Muscle layer of colon (tissue), 2 donors: Measurements from ENCODE around the gene FAM83C.

Source experiments
- H3K27ac ChIP-seq: one replicate; pipeline ENCODE4 v1.7.0; 2013; ENCODE audit warnings: low read depth, mild to moderate bottlenecking, low read length, moderate library complexity
- H3K27me3 ChIP-seq, 2 donors: one replicate each; pipeline ENCODE4 v1.7.0; 2013; ENCODE audit warnings: low read length in 2 of 2, mild to moderate bottlenecking in 2 of 2; ENCODE audit not compliant: insufficient read depth in 2 of 2, control insufficient read depth in 1 of 2
- H3K36me3 ChIP-seq: one replicate; pipeline ENCODE4 v1.7.0; 2013; ENCODE audit warnings: mild to moderate bottlenecking, low read length; ENCODE audit not compliant: insufficient read depth
- H3K4me1 ChIP-seq: one replicate; pipeline ENCODE4 v1.7.0; 2013; ENCODE audit warnings: mild to moderate bottlenecking, low read length; ENCODE audit not compliant: insufficient read depth
- H3K4me3 ChIP-seq, 2 donors: one replicate each; pipeline ENCODE4 v1.7.0; 2013; ENCODE audit warnings: low read length in 2 of 2, low read depth in 1 of 2, mild to moderate bottlenecking in 1 of 2, moderate library complexity in 1 of 2
- H3K9ac ChIP-seq: one replicate; pipeline ENCODE4 v1.7.0; 2013; ENCODE audit warnings: low read length
- H3K9me3 ChIP-seq: one replicate; pipeline ENCODE4 v1.7.0; 2013; ENCODE audit warnings: mild to moderate bottlenecking, low read length
- donor health status: abdominal sarcoma.
- donor health status: Adenocarcinoma of cecum.

The FAM83C gene

DNA sequence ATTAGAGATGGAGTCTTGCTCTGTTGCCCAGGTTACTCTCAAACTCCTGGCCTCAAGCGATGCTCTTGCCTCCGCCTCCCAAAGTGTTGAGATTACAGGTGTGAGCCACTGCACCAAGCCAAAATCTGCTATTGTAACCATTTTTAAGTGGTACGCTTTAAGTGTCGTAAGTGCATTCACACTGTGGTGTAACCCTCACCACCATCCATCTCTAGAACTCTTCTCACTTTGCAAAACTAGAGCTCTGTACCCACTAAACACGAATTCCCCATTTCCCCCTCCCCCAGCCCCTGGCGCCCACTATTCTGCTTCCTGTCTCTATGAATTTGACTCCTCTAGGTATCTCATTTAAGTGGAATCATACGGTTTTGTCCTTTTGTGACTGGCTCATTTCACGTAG, 2.8 kb upstream of the FAM83C start:
- no peak overlapping the region for H3K9ac ChIP-seq
- H3K9me3 ChIP-seq: no peaks in the 10 kb centered on the region
- H3K27me3 ChIP-seq: peaks cover 0 to 12% of the 10 kb centered on the region in 2 donors
- no peak overlapping the region for H3K4me3 ChIP-seq
- H3K36me3 ChIP-seq: no peaks in the 10 kb centered on the region
- H3K4me1 ChIP-seq: no peaks in the 10 kb centered on the region
- no peak overlapping the region for H3K27ac ChIP-seq

DNA sequence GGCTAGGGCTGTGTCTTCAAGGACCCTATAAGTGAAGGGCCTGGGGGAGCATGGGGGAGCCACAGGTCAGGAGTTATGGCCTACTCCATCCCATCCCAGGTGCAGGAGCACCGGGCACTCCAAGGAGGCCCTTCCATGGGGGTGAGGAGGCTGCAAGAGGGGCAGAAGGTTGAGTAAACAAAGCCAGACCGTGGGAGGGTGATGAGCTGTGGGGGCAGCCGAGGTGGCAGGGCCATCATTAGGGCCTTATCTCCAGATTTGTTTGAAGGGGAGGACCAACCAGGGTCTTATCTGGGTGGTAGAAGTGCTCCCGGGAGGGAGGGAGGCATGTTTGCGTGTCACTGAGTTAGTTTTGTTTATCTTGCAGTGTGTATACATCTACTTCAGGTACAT, 2.1 kb upstream of the FAM83C start:
- Histone ChIP-seq H3K27ac (no peak overlapping the region), H3K27me3 (peaks cover 0 to 12% of the 10 kb centered on the region in 2 donors), H3K9ac (no peak overlapping the region)

DNA sequence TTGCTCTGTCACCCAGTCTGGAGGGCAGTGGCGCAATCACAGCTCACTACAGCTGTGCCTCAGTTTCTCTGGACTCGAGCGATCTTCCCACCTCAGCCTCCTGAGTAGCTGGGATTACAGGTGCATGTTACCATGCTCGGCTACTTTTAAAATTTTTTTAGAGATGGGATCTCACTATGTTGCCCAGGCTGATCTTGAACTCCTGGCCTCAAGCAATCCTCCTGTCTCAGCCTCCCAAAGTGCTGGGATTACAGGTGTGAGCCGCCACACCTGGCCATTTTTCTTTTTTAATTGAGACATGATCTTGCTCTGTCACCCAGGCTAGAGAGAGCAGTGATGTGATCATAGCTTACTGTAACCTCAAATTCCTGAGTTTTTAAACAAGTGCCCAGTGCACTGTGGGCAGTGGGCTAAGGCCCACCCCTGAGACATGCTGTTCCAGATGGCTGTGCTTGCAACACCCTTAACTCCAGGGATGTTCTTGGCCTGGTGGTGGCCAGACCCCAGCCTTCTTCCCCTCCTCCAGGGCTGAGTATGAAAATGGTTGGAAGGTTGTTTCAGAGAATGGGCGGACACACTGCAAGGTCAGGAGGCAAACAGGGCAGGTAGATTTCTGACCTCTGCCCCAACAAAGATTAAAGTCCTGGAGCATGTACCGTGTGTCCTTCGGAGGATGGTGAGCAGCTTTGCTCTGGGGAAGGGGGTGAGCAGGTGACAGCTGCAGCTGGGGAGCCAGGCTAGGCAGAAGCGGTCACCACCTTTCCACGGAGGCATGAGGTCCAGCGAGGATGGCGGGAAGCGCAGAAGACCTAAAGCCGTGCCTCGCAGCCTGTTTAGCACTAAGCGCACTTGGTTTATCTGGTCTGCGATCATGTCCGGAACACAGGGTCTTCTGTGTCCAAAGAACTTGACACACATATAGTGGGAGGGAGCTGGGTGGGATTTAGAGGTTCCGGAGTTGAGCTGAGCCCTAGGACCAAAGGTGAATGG, 1.4 kb upstream of the FAM83C start:
- Histone ChIP-seq H3K4me3 (no peak overlapping the region), H3K36me3 (no peaks in the 10 kb centered on the region), H3K4me1 (no peaks in the 10 kb centered on the region), H3K9me3 (no peaks in the 10 kb centered on the region), H3K27ac (no peak overlapping the region), H3K27me3 (peaks cover 0 to 12% of the 10 kb centered on the region in 2 donors), H3K9ac (no peak overlapping the region)

More for the DNA sequence above, 2.1 kb upstream of the FAM83C start:
- H3K4me1 ChIP-seq: no peaks in the 10 kb centered on the region
- no peaks in the 10 kb centered on the region for H3K36me3 ChIP-seq
- no peak overlapping the region for H3K4me3 ChIP-seq
- H3K9me3 ChIP-seq: no peaks in the 10 kb centered on the region

DNA sequence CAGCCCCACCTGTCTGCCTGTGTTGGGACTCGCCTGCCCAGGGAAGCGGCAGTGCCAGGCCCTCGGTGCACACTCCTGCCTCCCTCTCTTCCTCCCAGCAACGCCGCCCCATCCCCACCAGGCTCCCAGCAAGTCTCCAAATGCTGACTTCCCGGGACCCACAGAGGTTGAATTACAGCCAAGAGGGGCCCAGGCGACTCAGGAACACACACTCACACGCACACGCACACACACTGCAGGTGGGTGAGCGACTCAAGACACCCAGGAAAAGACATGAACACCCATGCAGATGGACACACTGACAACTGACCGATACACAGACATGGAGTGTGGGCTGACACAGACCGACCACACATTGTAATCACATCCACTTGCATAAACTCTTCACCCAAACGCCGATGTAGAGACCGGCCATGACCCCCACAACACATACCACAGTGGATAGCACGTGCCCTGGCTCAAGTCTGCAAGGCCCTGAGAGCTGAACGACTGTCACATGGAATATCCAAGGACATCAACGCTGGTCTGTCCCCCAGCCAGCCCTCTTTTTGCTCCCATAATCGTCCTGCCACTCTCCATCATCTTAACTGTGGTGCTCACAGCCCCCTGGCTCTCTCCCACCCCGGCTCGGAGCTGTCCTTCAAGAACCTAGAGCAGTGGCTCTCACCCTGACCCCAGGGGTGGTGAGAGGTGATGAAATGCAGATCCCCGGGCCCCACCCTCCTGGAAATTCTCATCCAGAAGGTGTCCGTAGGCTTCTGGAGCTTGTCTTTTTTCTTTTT, 470 bp upstream of the FAM83C start:
- no peaks in the 10 kb centered on the region for H3K36me3 ChIP-seq
- H3K4me3 ChIP-seq: no peak overlapping the region
- H3K27ac ChIP-seq: no peak overlapping the region
- no peaks in the 10 kb centered on the region for H3K4me1 ChIP-seq
- H3K9ac ChIP-seq: no peak overlapping the region
- no peaks in the 10 kb centered on the region for H3K9me3 ChIP-seq
- H3K27me3 ChIP-seq: peaks cover 0 to 12% of the 10 kb centered on the region in 2 donors

DNA sequence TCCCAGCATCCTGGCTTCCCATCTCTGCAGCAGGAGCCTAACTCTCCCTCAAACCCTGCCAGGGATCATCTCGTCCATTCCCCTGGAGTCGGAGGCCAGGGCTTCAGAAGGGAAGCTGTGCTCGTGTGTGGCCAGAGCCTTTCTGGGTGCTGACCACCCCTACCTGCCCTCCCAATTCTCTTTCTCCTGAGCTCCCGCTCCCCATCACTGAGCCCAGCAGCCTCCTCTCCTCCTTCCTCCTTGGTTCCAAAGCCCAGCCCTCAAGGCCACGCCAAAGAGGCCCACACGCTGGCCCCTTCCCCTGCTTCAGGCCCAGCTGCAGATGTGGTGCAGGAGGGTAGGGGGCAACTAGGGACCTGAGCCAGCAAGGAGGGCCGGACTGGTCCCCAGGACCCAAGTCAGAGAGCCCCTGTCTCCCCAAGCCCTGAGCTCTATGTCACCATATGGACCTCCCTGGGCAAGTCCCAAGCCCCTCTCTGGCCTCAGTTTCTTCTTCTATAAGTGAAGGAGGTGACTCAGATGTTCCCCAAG, 1.3 kb downstream of the FAM83C start:
- no peaks in the 10 kb centered on the region for H3K36me3 ChIP-seq

DNA sequence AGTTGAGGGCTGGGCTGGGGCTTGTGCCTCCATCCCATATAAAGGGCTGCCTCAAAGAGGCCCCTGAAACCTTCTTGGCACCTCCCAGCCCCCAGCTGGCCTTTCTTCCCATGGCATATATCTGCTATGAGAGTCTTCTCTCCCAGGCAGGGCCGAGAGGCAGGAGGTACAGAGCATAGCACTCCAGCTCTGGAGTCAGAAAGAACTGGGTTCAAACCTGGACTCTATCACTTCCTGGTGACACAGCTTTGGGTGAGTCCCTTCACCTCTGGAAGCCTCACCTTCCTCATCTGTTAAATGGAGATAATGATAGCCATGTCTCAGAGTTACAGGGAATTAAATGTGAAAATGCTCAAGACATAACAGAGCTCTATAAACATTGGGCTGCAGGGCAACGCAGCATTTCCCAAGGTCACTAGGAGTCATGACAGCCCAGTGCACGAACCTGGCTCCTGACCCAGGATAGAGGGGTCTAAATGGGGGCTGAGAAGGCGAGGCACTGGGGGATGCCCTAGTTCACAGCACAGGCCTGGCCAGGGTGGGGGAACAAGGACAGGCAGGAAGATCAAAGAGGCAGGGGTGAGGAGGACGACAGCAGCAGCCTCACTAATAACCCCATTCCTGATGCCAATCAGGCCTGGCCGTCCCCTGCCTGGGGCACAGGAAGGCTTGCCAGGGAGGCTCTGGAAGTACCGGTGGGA, 1.9 kb downstream of the FAM83C start:
- Histone ChIP-seq H3K9me3 (no peaks in the 10 kb centered on the region), H3K4me3 (no peak overlapping the region), H3K9ac (no peak overlapping the region), H3K36me3 (no peaks in the 10 kb centered on the region), H3K27ac (no peak overlapping the region), H3K4me1 (no peaks in the 10 kb centered on the region), H3K27me3 (peaks cover 0 to 7% of the 10 kb centered on the region in 2 donors)

More for the DNA sequence above, 1.3 kb downstream of the FAM83C start:
- Histone ChIP-seq H3K9me3 (no peaks in the 10 kb centered on the region), H3K4me3 (no peak overlapping the region), H3K27me3 (peaks cover 0 to 8% of the 10 kb centered on the region in 2 donors), H3K9ac (no peak overlapping the region), H3K27ac (no peak overlapping the region), H3K4me1 (no peaks in the 10 kb centered on the region)

DNA sequence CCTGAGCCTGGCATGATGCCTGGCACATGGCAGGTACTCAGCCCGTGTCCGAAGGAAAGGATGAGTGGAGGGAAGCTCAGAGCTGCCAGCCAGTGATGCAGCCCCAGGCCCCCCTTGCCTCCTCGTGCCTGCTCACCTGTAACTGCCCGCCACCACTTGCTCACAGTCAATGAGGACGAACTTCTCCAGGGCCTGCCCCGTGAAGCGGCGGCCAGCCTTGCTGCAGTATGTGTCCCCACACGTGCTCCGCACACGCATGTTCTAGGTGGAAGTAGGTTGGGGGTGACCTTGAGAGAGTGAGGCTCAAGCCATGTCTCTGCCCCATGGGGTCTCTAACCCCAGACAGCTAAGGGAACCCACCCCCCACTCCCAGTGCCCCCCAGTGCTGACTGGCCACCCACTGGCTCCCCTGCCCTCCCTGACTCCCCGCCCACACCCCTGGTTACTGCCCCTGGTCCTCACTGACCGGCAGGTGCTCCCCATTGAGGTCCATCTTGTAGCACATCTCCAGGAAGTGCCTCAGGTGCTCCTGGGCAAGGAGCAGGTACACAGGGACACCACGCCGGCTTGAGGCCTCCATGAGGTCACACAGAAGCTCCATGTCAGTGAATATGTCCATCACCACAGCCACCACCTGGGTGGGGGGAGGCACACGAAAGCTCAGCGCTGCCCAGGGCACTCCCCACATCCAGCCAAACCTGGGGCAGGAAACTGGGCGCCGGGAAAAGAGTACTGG, 3.7 kb downstream of the FAM83C start:
- no peaks in the 10 kb centered on the region for H3K36me3 ChIP-seq
- H3K4me1 ChIP-seq: peaks cover 4% of the 10 kb centered on the region
- H3K9me3 ChIP-seq: no peaks in the 10 kb centered on the region

DNA sequence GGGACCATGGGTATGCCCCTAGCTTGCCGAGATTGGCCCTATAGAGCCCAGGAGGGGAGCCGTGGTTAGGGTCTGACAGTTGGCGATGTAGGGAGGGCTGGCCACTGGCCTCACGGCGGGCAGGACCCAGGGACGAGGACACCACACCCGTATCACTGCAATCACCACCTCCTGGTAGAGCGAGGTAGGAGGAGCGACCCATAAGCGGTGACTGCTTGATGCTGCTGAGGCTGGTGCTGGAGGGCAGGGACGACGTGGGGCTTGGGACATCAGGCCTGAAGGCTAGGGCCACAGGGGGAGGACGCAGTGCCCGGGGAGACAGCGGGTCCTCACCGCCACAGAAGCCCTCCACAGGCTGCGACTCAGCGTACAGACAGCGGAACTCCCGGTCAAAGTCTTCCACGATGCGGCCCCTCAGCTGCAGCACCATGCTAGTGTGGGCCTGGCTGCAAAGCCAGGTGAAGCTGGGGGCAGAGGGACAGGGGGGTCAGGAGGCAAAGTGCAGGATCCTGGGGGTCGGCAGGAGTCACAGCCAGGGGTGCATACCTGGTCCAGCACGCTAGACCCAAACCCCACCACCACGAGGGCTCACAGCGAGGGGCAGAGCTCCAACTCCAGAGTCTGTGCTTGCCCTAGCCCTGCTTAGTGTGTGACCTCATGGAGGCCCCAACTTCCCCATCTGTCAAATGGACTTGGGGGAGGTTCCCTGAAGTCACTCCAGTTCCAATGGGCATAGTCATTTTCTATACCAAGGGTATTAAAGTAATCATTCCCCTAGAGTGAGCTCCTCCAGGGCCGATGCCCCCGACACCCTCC, 4.5 kb downstream of the FAM83C start:
- no peak overlapping the region for H3K27ac ChIP-seq
- H3K9ac ChIP-seq: no peak overlapping the region
- peaks cover 7% of the 10 kb centered on the region for H3K4me1 ChIP-seq
- H3K4me3 ChIP-seq: no peak overlapping the region
- H3K27me3 ChIP-seq: no peaks in the 10 kb centered on the region
- no peaks in the 10 kb centered on the region for H3K9me3 ChIP-seq
- no peaks in the 10 kb centered on the region for H3K36me3 ChIP-seq

More for the DNA sequence above, 3.7 kb downstream of the FAM83C start:
- Histone ChIP-seq H3K27me3 (peaks cover 0 to 1% of the 10 kb centered on the region in 2 donors), H3K4me3 (no peak overlapping the region), H3K9ac (no peak overlapping the region), H3K27ac (no peak overlapping the region)

DNA sequence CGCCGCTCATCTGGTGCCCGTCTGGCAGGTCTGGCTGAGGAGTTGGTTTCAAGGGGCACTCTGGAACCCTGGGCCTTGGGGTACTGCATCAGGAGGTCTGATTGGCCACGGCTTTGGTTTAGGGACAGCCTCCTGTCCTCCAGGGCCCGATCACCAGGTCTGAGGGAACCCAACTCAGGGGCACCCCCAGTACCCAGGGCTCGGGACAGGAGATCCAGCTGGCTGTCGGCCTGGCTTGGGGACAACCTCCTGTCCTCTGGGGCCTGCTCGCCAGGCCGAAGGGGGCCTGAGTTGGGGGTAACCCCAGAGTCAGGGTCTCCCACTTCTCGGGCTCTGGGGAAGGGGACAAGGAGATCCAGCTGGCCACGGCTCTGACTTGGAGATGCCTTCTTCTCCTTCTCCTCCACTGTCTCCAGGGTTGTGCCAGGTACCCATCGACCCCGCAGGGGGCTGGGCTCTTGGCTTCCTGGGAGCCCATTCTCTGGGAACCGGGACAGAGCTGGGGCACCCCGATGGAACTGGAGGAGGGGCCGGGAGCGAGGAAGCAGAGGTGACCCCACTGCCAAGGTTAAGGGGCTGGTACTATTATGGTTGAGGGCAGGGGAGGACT, 5.2 kb downstream of the FAM83C start:
- Histone ChIP-seq H3K9ac (no peak overlapping the region), H3K36me3 (no peaks in the 10 kb centered on the region), H3K4me3 (no peak overlapping the region), H3K27me3 (no peaks in the 10 kb centered on the region), H3K4me1 (peaks cover 7% of the 10 kb centered on the region), H3K27ac (no peak overlapping the region), H3K9me3 (no peaks in the 10 kb centered on the region)
